Activated T-helper 9 cell treated with anti-CD3 and anti-CD28 coated beads, Interleukin-2, amount 50 U/mL, for 16 hours (primary cell): ENCODE measurements around the gene SMARCA2.

Source experiments
- DNase-seq: peaks from one replicate; pipeline ENCODE4 v3.0.0-alpha.2; 2020; ENCODE audit warnings: low read depth

The SMARCA2 gene

GRCh38 chr9:2014696-2015580 is at the start of gene SMARCA2:
SMARCA2 (plus strand) TSS chr9:2015347; CDS start chr9:2029023, 13,676 bp downstream.
- peak; percentile 97 for DNase-seq

GRCh38 chr9:1966725-1967366 is 48.3 kb upstream of the SMARCA2 start:
- no peak for DNase-seq

- no peak for DNase-seq
Measured at GRCh38 chr9:1969160-1969559, 46.0 kb upstream of the SMARCA2 start.

GRCh38 chr9:1969898-1970297 is 45.2 kb upstream of the SMARCA2 start:
- DNase-seq = no peak

GRCh38 chr9:1972672-1973071 is 42.5 kb upstream of the SMARCA2 start:
- DNase-seq = no peak

GRCh38 chr9:1977026-1977425 is 38.1 kb upstream of the SMARCA2 start:
- no peak for DNase-seq

- no peak for DNase-seq
Measured at GRCh38 chr9:1978941-1979340, 36.2 kb upstream of the SMARCA2 start.

- no peak for DNase-seq
Measured at GRCh38 chr9:1979741-1980367, 35.3 kb upstream of the SMARCA2 start.

- DNase-seq = no peak
Measured at GRCh38 chr9:1980387-1980786, 34.8 kb upstream of the SMARCA2 start.

- no peak for DNase-seq
Measured at GRCh38 chr9:1982074-1982473, 33.1 kb upstream of the SMARCA2 start.

- no peak for DNase-seq
Measured at GRCh38 chr9:1986341-1986740, 28.8 kb upstream of the SMARCA2 start.

GRCh38 chr9:1989500-1989899 is 25.6 kb upstream of the SMARCA2 start:
- DNase-seq = no peak

GRCh38 chr9:1994180-1994579 is 21.0 kb upstream of the SMARCA2 start:
- no peak for DNase-seq

GRCh38 chr9:1995084-1995483 is 20.1 kb upstream of the SMARCA2 start:
- no peak for DNase-seq

GRCh38 chr9:1996156-1996555 is 19.0 kb upstream of the SMARCA2 start:
- DNase-seq = no peak

GRCh38 chr9:1997646-1998045 is 17.5 kb upstream of the SMARCA2 start:
- no peak for DNase-seq

- no peak for DNase-seq
Measured at GRCh38 chr9:1998111-1998510, 17.0 kb upstream of the SMARCA2 start.

GRCh38 chr9:2000314-2000713 is 14.8 kb upstream of the SMARCA2 start:
- no peak for DNase-seq

GRCh38 chr9:2008372-2008771 is 6.8 kb upstream of the SMARCA2 start:
- no peak for DNase-seq

GRCh38 chr9:2012347-2012746 is 2.8 kb upstream of the SMARCA2 start:
- no peak for DNase-seq

- DNase-seq = no peak
Measured at GRCh38 chr9:2013743-2014475, 1.2 kb upstream of the SMARCA2 start.
